Measurements from ENCODE around the gene DNMBP. TPM values are rescaled to one million over a fixed set of nuclear protein-coding genes. Genes with fewer than 3 reads are reported as not detected.

DNMBP gene
- total and polyA plus RNA-seq, 2 of the 4 experiments (the other 2 are of a cell fraction), result 10.9 to 13.6 TPM

GRCh38 chr10:99870123-99870730 lies 139.5 kb downstream of the DNMBP start:
- no peak overlapping the region for H2AK5ac ChIP-seq (ENCODE audit: low read depth, low read length)
- no peak overlapping the region for H2AK9ac ChIP-seq (replicated peaks; ENCODE audit: low read depth, low read length, poor library complexity)
- no peak overlapping the region for H4K5ac ChIP-seq (ENCODE audit: low read depth, low read length)
- DNase-seq (no peak), ATAC-seq (ENCODE audit: low read depth) (no peak)
- BruUV-seq (replicated peaks), result no TSS peak
- no peaks in the 10 kb centered on the region for H3K9me3 ChIP-seq (ENCODE audit: control insufficient read depth, insufficient read depth, low read length)
- in situ Hi-C loops (cut with MboI; ENCODE audit: low sequenced_read_pairs), result no loop called here
- CTCF ChIA-PET, result interaction anchor here (0.5 to 0.9 kb wide), 4 partner anchors 11 to 139 kb away, joined by 3 read pairs; no protein-coding TSS in a partner anchor
- peaks cover 14% of the 10 kb centered on the region for H3K9me1 ChIP-seq (ENCODE audit: insufficient read depth, low read length)
- H3K27ac ChIP-seq (ENCODE audit: insufficient read depth, low read length), result no peak overlapping the region
- no peak overlapping the region; the same call in 1 of the 2 replicates for H3K14ac ChIP-seq (replicated peaks; ENCODE audit: low read depth, low read length)
- no peak overlapping the region for H3K4ac ChIP-seq (ENCODE audit: low read depth, low read length)
- no peak overlapping the region for H3K18ac ChIP-seq (ENCODE audit: low read depth, low read length)
- peaks cover 2 to 8% of the 10 kb centered on the region in 2 experiments; a peak in 2 of 4 replicates for H3K79me1 ChIP-seq (ENCODE audit: low read depth in 1 of 2, low read length in 2 of 2)
- H2BK120ac ChIP-seq (ENCODE audit: low read depth, low read length), result no peak overlapping the region
- no peaks in the 10 kb centered on the region; the same call in 1 of the 2 replicates for H3K36me3 ChIP-seq (ENCODE audit: control insufficient read depth, insufficient read depth, low read length)
- no peak overlapping the region for H3K9ac ChIP-seq (ENCODE audit: low read depth, low read length)
- no peak overlapping the region for H4K91ac ChIP-seq (ENCODE audit: insufficient read depth, low read depth, low read length)
- intact Hi-C loops (cut with micrococcal nuclease), result no loop called here
- H3K4me3 ChIP-seq (ENCODE audit: insufficient read depth, low read depth, low read length), result no peak overlapping the region
- WGBS, 2 experiments (ENCODE audit: extremely low coverage in 2 of 2, insufficient read length in 1 of 2), result no CpG with 5 or more reads among the region's 8 CpGs
- H3K23ac ChIP-seq (ENCODE audit: low read depth, low read length), result no peak overlapping the region
- H2AFZ ChIP-seq (replicated peaks; ENCODE audit: low read length, poor library complexity), result no peak overlapping the region
- 0 out of 2 replicates have a peak, but pooled peaks cover 3% of the 10 kb centered on the region for H3K4me1 ChIP-seq (ENCODE audit: control insufficient read depth, insufficient read depth, low read length)
- no peak overlapping the region for H3K56ac ChIP-seq (ENCODE audit: extremely low read depth, insufficient read depth, low read length)
- no peak overlapping the region for H4K8ac ChIP-seq (ENCODE audit: low read depth in 2 of 2, low read length in 2 of 2)
- dilution Hi-C loops (cut with HindIII; ENCODE audit: low sequenced_read_pairs, unreplicated experiment), result no loop called here
- no peaks in the 10 kb centered on the region for H4K20me1 ChIP-seq (ENCODE audit: insufficient read depth, low read length)
- H2BK15ac ChIP-seq (ENCODE audit: low read depth, low read length), result no peak overlapping the region
- no peaks in the 10 kb centered on the region; the same call in 1 of the 2 replicates for H3K27me3 ChIP-seq (ENCODE audit: control insufficient read depth, insufficient read depth, low read length)
- POLR2A ChIA-PET (ENCODE audit: unreplicated experiment), result interaction anchor here (0.5 kb wide), 1 partner anchor 9 kb away, joined by 3 read pairs; no protein-coding TSS in a partner anchor
- no peak for TF ChIP-seq MAFK (IDR thresholded peaks at IDR 0.05; ENCODE audit: low read depth, low read length)
- TF ChIP-seq, protein P1, sequence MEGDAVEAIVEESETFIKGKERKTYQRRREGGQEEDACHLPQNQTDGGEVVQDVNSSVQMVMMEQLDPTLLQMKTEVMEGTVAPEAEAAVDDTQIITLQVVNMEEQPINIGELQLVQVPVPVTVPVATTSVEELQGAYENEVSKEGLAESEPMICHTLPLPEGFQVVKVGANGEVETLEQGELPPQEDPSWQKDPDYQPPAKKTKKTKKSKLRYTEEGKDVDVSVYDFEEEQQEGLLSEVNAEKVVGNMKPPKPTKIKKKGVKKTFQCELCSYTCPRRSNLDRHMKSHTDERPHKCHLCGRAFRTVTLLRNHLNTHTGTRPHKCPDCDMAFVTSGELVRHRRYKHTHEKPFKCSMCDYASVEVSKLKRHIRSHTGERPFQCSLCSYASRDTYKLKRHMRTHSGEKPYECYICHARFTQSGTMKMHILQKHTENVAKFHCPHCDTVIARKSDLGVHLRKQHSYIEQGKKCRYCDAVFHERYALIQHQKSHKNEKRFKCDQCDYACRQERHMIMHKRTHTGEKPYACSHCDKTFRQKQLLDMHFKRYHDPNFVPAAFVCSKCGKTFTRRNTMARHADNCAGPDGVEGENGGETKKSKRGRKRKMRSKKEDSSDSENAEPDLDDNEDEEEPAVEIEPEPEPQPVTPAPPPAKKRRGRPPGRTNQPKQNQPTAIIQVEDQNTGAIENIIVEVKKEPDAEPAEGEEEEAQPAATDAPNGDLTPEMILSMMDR (conservative IDR thresholded peaks at IDR 0.05; ENCODE audit: low read depth, low read length), result no peak
- TF ChIP-seq RFX5 (IDR thresholded peaks at IDR 0.05; ENCODE audit: low read depth, low read length), result no peak
- TF ChIP-seq CHD1 (IDR thresholded peaks at IDR 0.05; ENCODE audit: low read depth, low read length), result no peak
- no peak for TF ChIP-seq CEBPB (IDR thresholded peaks at IDR 0.05; ENCODE audit: low read depth, low read length)
- TF ChIP-seq RCOR1 (IDR thresholded peaks at IDR 0.05; ENCODE audit: insufficient replicate concordance, low read length), result no peak
- TF ChIP-seq BHLHE40 (IDR thresholded peaks at IDR 0.05; ENCODE audit: low read depth, low read length), result no peak
- no peak overlapping the region for H3K4me2 ChIP-seq (ENCODE audit: low read depth, low read length)
- H2BK20ac ChIP-seq (ENCODE audit: low read depth, low read length), result no peak overlapping the region
- H2BK5ac ChIP-seq (ENCODE audit: low read depth, low read length, poor library complexity, severe bottlenecking), result no peak overlapping the region
